OCI-LY7 (cell line): ENCODE data around the gene ZNF827. TPM values are rescaled to one million over a fixed set of nuclear protein-coding genes. Genes with fewer than 3 reads are reported as not detected.

ENCODE experiments used
- BruUV-seq: library from RNA; stranded (reverse); fragments of 400-500 nt; replicated peaks from 2 replicates; lab custom pipeline; 2021; lab: Mats Ljungman, UMichigan
- CTCF ChIA-PET: fragments of 300-600 bp; sonication (Branson Sonifier 250); formaldehyde crosslinking; loops from one replicate; lab custom pipeline; 2022; ENCODE audit warnings: antibody characterized with exemption; ENCODE audit not compliant: unreplicated experiment; lab: Charles Lee
- POLR2A ChIA-PET: fragments of 300-600 bp; sonication (Branson Sonifier 250); formaldehyde crosslinking; loops from one replicate; lab custom pipeline; 2022; ENCODE audit warnings: antibody characterized with exemption; lab: Charles Lee
- DNase-seq: peaks from one replicate; pipeline ENCODE4 v3.0.0-alpha.2; 2015; ENCODE audit warnings: low spot score
- H2AFZ ChIP-seq: fragments of 200-600 bp; sonication (generic), shearing (Covaris generic); 2 replicates; pipeline ENCODE4 v1.6.1; 2014; ENCODE audit warnings: mild to moderate bottlenecking, antibody characterized with exemption, low read length, moderate library complexity
- H3K27ac ChIP-seq: fragments of 200-600 bp; sonication (generic); 2 replicates; pipeline ENCODE4 v1.5.1; 2014; ENCODE audit warnings: mixed run types, low read depth, mild to moderate bottlenecking, moderate library complexity, low read length, inconsistent platforms; ENCODE audit not compliant: poor library complexity, severe bottlenecking
- H3K36me3 ChIP-seq: fragments of 200-600 bp; sonication (generic); 2 replicates; pipeline ENCODE4 v1.6.1; 2014; ENCODE audit warnings: mild to moderate bottlenecking, antibody characterized with exemption, low read length, moderate library complexity, mixed read lengths; ENCODE audit not compliant: insufficient read depth
- H3K4me1 ChIP-seq: fragments of 200-600 bp; sonication (generic); 2 replicates; pipeline ENCODE4 v1.5.1; 2014; ENCODE audit warnings: mild to moderate bottlenecking, low read length; ENCODE audit not compliant: insufficient read depth, poor library complexity, severe bottlenecking
- H3K4me2 ChIP-seq: fragments of 200-600 bp; sonication (generic); 2 replicates; pipeline ENCODE4 v1.6.1; 2014; ENCODE audit warnings: mild to moderate bottlenecking, low read length
- H3K4me3 ChIP-seq: fragments of 200-600 bp; sonication (generic); 2 replicates; pipeline ENCODE4 v1.5.1; 2014; ENCODE audit warnings: mild to moderate bottlenecking, low read depth, low read length; ENCODE audit not compliant: poor library complexity, severe bottlenecking
- H3K79me2 ChIP-seq: fragments of 200-600 bp; sonication (generic); 2 replicates; pipeline ENCODE4 v1.6.1; 2016; ENCODE audit warnings: low read depth, mild to moderate bottlenecking, low read length, moderate library complexity, mixed read lengths; ENCODE audit not compliant: insufficient read depth
- H3K9me2 ChIP-seq: fragments of 200-600 bp; sonication (generic); 2 replicates; pipeline ENCODE4 v1.6.1; 2016; ENCODE audit warnings: mild to moderate bottlenecking, low read length, mixed read lengths; ENCODE audit not compliant: insufficient read depth
- H3K9me3 ChIP-seq: fragments of 200-600 bp; sonication (generic); 2 replicates; pipeline ENCODE4 v1.6.1; 2014; ENCODE audit warnings: mild to moderate bottlenecking, mixed run types, low read length, mixed read lengths
- H4K20me1 ChIP-seq: fragments of 200-600 bp; sonication (generic); 2 replicates; pipeline ENCODE4 v1.6.1; 2014; ENCODE audit warnings: mild to moderate bottlenecking, antibody characterized with exemption, low read length, moderate library complexity, mixed read lengths; ENCODE audit not compliant: insufficient read depth
- EZH2phosphoT487 ChIP-seq: fragments of 200-600 bp; sonication (generic); IDR thresholded peaks from 2 replicates; pipeline ENCODE4 v1.6.1; 2018; ENCODE audit warnings: low read depth, borderline replicate concordance, mild to moderate bottlenecking, mixed run types, antibody characterized with exemption, low read length, moderate library complexity, mixed read lengths
- intact Hi-C: fragments of 100-400 bp; cut with micrococcal nuclease; formaldehyde crosslinking; loops from one replicate; pipeline ENCODE4 v1.10.0; 2022; ENCODE audit not compliant: unreplicated experiment
- total RNA-seq, 2 experiments: library from RNA; depleted of rRNA in 1 of 2; stranded (reverse); fragments of >200 nt in 1 of 2; shearing (Covaris generic) in 1 of 2; gene quantifications; 2 replicates each; pipeline ENCODE4 v1.2.3, GENCODE V29; 2014 to 2022
- TF ChIP-seq, protein P1 (sequence below): fragments of 200-600 bp; sonication (generic); conservative IDR thresholded peaks from 2 replicates; pipeline ENCODE4 v1.5.1; 2014; ENCODE audit warnings: mild to moderate bottlenecking, antibody characterized with exemption, low read length, moderate library complexity, mixed read lengths

Gene ZNF827
- total RNA-seq, 2 experiments from 2014 or later = 15.1 to 42.9 TPM

- H3K79me2 ChIP-seq = no peaks in the 10 kb centered on the region
- CTCF ChIA-PET = no interaction called here
- no TSS peak for BruUV-seq
- no peak overlapping the region for H3K4me2 ChIP-seq
- intact Hi-C loops = no loop called here
- no peaks in the 10 kb centered on the region for H4K20me1 ChIP-seq
- no peaks in the 10 kb centered on the region for H3K9me3 ChIP-seq
- no peak overlapping the region for H3K27ac ChIP-seq
- peaks cover 24% of the 10 kb centered on the region for H3K4me1 ChIP-seq
- H3K36me3 ChIP-seq = peaks cover 73% of the 10 kb centered on the region
- DNase-seq = no peak
- H2AFZ ChIP-seq = no peak overlapping the region
- POLR2A ChIA-PET = interaction anchor here (0.5 kb wide), 1 partner anchor 15 kb away, joined by 3 read pairs; no protein-coding TSS in a partner anchor
- H3K4me3 ChIP-seq = no peak overlapping the region
- H3K9me2 ChIP-seq = no peaks in the 10 kb centered on the region
- TF ChIP-seq, protein P1, sequence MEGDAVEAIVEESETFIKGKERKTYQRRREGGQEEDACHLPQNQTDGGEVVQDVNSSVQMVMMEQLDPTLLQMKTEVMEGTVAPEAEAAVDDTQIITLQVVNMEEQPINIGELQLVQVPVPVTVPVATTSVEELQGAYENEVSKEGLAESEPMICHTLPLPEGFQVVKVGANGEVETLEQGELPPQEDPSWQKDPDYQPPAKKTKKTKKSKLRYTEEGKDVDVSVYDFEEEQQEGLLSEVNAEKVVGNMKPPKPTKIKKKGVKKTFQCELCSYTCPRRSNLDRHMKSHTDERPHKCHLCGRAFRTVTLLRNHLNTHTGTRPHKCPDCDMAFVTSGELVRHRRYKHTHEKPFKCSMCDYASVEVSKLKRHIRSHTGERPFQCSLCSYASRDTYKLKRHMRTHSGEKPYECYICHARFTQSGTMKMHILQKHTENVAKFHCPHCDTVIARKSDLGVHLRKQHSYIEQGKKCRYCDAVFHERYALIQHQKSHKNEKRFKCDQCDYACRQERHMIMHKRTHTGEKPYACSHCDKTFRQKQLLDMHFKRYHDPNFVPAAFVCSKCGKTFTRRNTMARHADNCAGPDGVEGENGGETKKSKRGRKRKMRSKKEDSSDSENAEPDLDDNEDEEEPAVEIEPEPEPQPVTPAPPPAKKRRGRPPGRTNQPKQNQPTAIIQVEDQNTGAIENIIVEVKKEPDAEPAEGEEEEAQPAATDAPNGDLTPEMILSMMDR = no peak
Measured at GRCh38 chr4:145827885-145828284, 110.7 kb downstream of the ZNF827 start.

- H3K79me2 ChIP-seq = no peaks in the 10 kb centered on the region
- no peaks in the 10 kb centered on the region for H4K20me1 ChIP-seq
- no TSS peak for BruUV-seq
- peaks cover 14% of the 10 kb centered on the region for H3K4me1 ChIP-seq
- no peak for DNase-seq
- ChIA-PET CTCF (interaction anchor here (0.5 kb wide), 1 partner anchor 391 kb away, joined by 3 read pairs; no protein-coding TSS in a partner anchor), POLR2A (interaction anchor here (0.7 kb wide), 2 partner anchors 114 to 348 kb away, joined by 3 read pairs; no protein-coding TSS in a partner anchor)
- H3K9me2 ChIP-seq = no peaks in the 10 kb centered on the region
- no peak overlapping the region for H3K4me2 ChIP-seq
- no peaks in the 10 kb centered on the region for H3K9me3 ChIP-seq
- peaks cover 79% of the 10 kb centered on the region for H3K36me3 ChIP-seq
- H3K4me3 ChIP-seq = no peak overlapping the region
- H3K27ac ChIP-seq = no peak overlapping the region
- intact Hi-C loops = no loop called here
- H2AFZ ChIP-seq = no peak overlapping the region
- TF ChIP-seq, protein P1 = no peak
- no peak for TF ChIP-seq EZH2phosphoT487
Measured at GRCh38 chr4:145825255-145825654, 113.4 kb downstream of the ZNF827 start.

- POLR2A ChIA-PET = no interaction called here
- H4K20me1 ChIP-seq = no peaks in the 10 kb centered on the region
- TF ChIP-seq EZH2phosphoT487 = no peak
- no peaks in the 10 kb centered on the region for H3K9me3 ChIP-seq
- no peak overlapping the region for H3K4me2 ChIP-seq
- no peak for DNase-seq
- no peaks in the 10 kb centered on the region for H3K9me2 ChIP-seq
- H3K4me1 ChIP-seq = peaks cover 6% of the 10 kb centered on the region
- intact Hi-C loops = no loop called here
- H3K4me3 ChIP-seq = no peak overlapping the region
- H3K36me3 ChIP-seq = peaks cover 79% of the 10 kb centered on the region
- CTCF ChIA-PET = no interaction called here
- H2AFZ ChIP-seq = no peak overlapping the region
- H3K27ac ChIP-seq = no peak overlapping the region
- no TSS peak for BruUV-seq
- H3K79me2 ChIP-seq = no peaks in the 10 kb centered on the region
Measured at GRCh38 chr4:145824463-145824862, 114.2 kb downstream of the ZNF827 start.
